K562 (cell line): Measurements from ENCODE around the gene CFAP206. TPM values are rescaled to one million over a fixed set of nuclear protein-coding genes. Genes with fewer than 3 reads are reported as not detected.

Source experiments
- ATF1 ChIP-seq, 2 experiments: fragments of 450-650 bp in 1 of 2; IDR thresholded peaks; 2 replicates each; pipeline ENCODE4 v1.6.1; 2016; ENCODE audit warnings: missing compliant biosample characterization in 1 of 2, missing genetic modification characterization in 1 of 2
- CEBPG ChIP-seq, 3 experiments: fragments of 200-800 bp in 1 of 3; sonication (Bioruptor generic) in 1 of 3; sonication (generic) in 1 of 3; formaldehyde crosslinking in 1 of 3; IDR thresholded peaks in 2 of 3; conservative IDR thresholded peaks in 1 of 3; 2 replicates each; pipeline versions ENCODE4 v1.6.1 to v1.8.0; 2016 to 2022; ENCODE audit warnings: missing compliant biosample characterization in 2 of 3, missing genetic modification characterization in 2 of 3, mild to moderate bottlenecking in 1 of 3, missing genetic modification reagents in 1 of 3
- IRF2 ChIP-seq: sonication (generic); formaldehyde crosslinking; IDR thresholded peaks from 2 replicates; pipeline ENCODE4 v1.8.1; 2022; ENCODE audit warnings: mild to moderate bottlenecking, missing genetic modification reagents
- MED1 ChIP-seq: sonication (generic); formaldehyde crosslinking; IDR thresholded peaks from 2 replicates; pipeline ENCODE4 v1.8.1; 2023; ENCODE audit warnings: missing genetic modification reagents, borderline replicate concordance
- MEF2A ChIP-seq: IDR thresholded peaks from 2 replicates; pipeline ENCODE4 v1.6.1; 2011; ENCODE audit warnings: low read depth, mild to moderate bottlenecking, low read length, moderate library complexity; ENCODE audit not compliant: control insufficient read depth
- NFIC ChIP-seq: fragments of 450-650 bp; IDR thresholded peaks from 2 replicates; pipeline ENCODE4 v1.6.1; 2017; ENCODE audit warnings: mild to moderate bottlenecking, inconsistent platforms
- RBM34 ChIP-seq: fragments of 200-400 bp; formaldehyde crosslinking; IDR thresholded peaks from 2 replicates; pipeline ENCODE4 v1.6.1; 2018; ENCODE audit warnings: low read length, borderline replicate concordance; ENCODE audit not compliant: insufficient read depth
- RFX1 ChIP-seq: fragments of 450-650 bp; IDR thresholded peaks from 2 replicates; pipeline ENCODE4 v1.6.1; 2016; ENCODE audit warnings: mild to moderate bottlenecking, moderate library complexity
- SIN3B ChIP-seq: fragments of 450-650 bp; IDR thresholded peaks from 2 replicates; pipeline ENCODE4 v1.6.1; 2017; ENCODE audit warnings: low read depth, mild to moderate bottlenecking, moderate library complexity
- TAL1 ChIP-seq: fragments of 450-650 bp; IDR thresholded peaks from 2 replicates; pipeline ENCODE4 v1.6.1; 2016; ENCODE audit warnings: mild to moderate bottlenecking
- ZBTB8A ChIP-seq: fragments of 450-650 bp; IDR thresholded peaks from 2 replicates; pipeline ENCODE4 v1.6.1; 2018; ENCODE audit warnings: mild to moderate bottlenecking, moderate library complexity; ENCODE audit not compliant: partially characterized antibody
- ZC3H11A ChIP-seq: IDR thresholded peaks from 2 replicates; pipeline ENCODE4 v1.6.1; 2012; ENCODE audit warnings: low read depth, low read length, improper control_type of control experiment
- ZNF121 ChIP-seq: sonication (generic); formaldehyde crosslinking; conservative IDR thresholded peaks from 2 replicates; pipeline ENCODE4 v1.8.0; 2022; ENCODE audit warnings: missing genetic modification reagents
- ZNF354B ChIP-seq: fragments of 250-450 bp; sonication (Bioruptor Pico); IDR thresholded peaks from 2 replicates; pipeline ENCODE4 v1.4.0; 2020
- ZNF766 ChIP-seq: fragments of 200-800 bp; sonication (Bioruptor generic); conservative IDR thresholded peaks from 2 replicates; pipeline ENCODE4 v1.6.1; 2016; ENCODE audit warnings: missing genetic modification characterization, missing compliant biosample characterization
- polyA plus RNA-seq, 8 experiments: library from polyadenylated mRNA; depleted of rRNA in 4 of 8; stranded (reverse) in 5 of 8; unstranded in 3 of 8; fragments of >200 nt; fragmentation: Nextera tagmentation in 2 of 8; fragmentation: Illumina TruSeq in 1 of 8; extraction: Ambion mirVana in 2 of 8; extraction: Trizol in 1 of 8; gene quantifications; 2 replicates each; pipeline versions ENCODE4 v1.2.1 to v1.2.3, GENCODE V29; 2011 to 2014; ENCODE audit warnings: inconsistent platforms in 1 of 8, missing spikeins in 1 of 8
- total RNA-seq, 7 experiments: library from RNA; depleted of rRNA in 6 of 7; stranded (reverse); fragments of >200 nt in 6 of 7; fragmentation: Illumina TruSeq in 2 of 7; extraction: Trizol in 2 of 7; gene quantifications; 2 replicates each; pipeline versions ENCODE4 v1.2.1 to v1.2.3, GENCODE V29; 2011 to 2021; ENCODE audit warnings: low replicate concordance in 1 of 7
- TF ChIP-seq, protein P1 (sequence below): sonication (generic); formaldehyde crosslinking; IDR thresholded peaks from 2 replicates; pipeline ENCODE4 v1.8.0; 2022; ENCODE audit warnings: mild to moderate bottlenecking, low read depth, missing genetic modification reagents
- TF ChIP-seq, protein P2 (sequence below): sonication (generic); formaldehyde crosslinking; IDR thresholded peaks from 2 replicates; pipeline ENCODE4 v1.8.1; 2022; ENCODE audit warnings: missing genetic modification reagents
- TF ChIP-seq, protein P3 (sequence below): fragments of 250-450 bp; sonication (Bioruptor Pico); IDR thresholded peaks from 2 replicates; pipeline ENCODE4 v1.8.0; 2022; ENCODE audit warnings: moderate library complexity, mild to moderate bottlenecking, inconsistent platforms

The CFAP206 gene
- total and polyA plus RNA-seq, 9 of the 15 experiments (the other 6 are each of a cell fraction or from before 2014, with no cell fraction given) = 0.06 to 0.33 (median 0.18) TPM; not detected in 2

DNA sequence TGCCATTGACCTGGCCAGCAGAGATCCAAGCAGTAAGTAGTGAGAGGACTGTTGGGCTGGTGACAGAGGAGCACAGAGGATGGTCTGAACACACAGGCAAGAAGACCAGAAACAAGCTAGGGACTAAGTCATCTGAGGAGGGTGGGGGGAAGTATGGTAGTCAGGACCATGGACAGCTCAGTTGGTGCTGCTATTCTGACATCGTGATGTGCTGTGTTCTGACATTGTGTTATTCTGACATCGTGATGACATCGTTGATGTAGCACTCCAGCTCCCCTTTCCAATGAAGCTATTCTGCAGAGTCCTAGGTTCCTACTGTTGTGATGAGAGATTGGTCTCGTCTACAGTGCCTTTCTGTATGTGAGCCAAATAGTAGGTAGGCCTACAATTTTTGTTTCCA, 28.7 kb downstream of the CFAP206 start (continued):
- TF ChIP-seq ZNF354B (CRISPR knock-in tag) = no peak
- TF ChIP-seq CEBPG (CRISPR knock-in tag; IDR thresholded peaks at IDR 0.05) = no peak
- no peak for TF ChIP-seq CEBPG (tag; conservative IDR thresholded peaks at IDR 0.05 in 1 of 2, IDR thresholded peaks at IDR 0.05 in 1 of 2)
- TF ChIP-seq, protein P1, sequence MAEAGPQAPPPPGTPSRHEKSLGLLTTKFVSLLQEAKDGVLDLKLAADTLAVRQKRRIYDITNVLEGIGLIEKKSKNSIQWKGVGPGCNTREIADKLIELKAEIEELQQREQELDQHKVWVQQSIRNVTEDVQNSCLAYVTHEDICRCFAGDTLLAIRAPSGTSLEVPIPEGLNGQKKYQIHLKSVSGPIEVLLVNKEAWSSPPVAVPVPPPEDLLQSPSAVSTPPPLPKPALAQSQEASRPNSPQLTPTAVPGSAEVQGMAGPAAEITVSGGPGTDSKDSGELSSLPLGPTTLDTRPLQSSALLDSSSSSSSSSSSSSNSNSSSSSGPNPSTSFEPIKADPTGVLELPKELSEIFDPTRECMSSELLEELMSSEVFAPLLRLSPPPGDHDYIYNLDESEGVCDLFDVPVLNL = peak; percentile 66; the same call in 1 of the 2 replicates
- TF ChIP-seq IRF2 (CRISPR knock-in tag) = no peak
- TF ChIP-seq, protein P2, sequence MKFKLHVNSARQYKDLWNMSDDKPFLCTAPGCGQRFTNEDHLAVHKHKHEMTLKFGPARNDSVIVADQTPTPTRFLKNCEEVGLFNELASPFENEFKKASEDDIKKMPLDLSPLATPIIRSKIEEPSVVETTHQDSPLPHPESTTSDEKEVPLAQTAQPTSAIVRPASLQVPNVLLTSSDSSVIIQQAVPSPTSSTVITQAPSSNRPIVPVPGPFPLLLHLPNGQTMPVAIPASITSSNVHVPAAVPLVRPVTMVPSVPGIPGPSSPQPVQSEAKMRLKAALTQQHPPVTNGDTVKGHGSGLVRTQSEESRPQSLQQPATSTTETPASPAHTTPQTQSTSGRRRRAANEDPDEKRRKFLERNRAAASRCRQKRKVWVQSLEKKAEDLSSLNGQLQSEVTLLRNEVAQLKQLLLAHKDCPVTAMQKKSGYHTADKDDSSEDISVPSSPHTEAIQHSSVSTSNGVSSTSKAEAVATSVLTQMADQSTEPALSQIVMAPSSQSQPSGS (CRISPR knock-in tag) = no peak
- TF ChIP-seq ZNF121 (CRISPR knock-in tag) = no peak
- no peak for TF ChIP-seq MEF2A
- no peak for TF ChIP-seq RFX1
- TF ChIP-seq ATF1 (CRISPR knock-in tag; IDR thresholded peaks at IDR 0.05) = no peak
- TF ChIP-seq ATF1 (tag; IDR thresholded peaks at IDR 0.05) = peak; percentile 79
- no peak for TF ChIP-seq ZC3H11A
- no peak for TF ChIP-seq NFIC
- TF ChIP-seq ZBTB8A = no peak
- no peak for TF ChIP-seq TAL1
- no peak for TF ChIP-seq SIN3B
- TF ChIP-seq RBM34 = no peak
- TF ChIP-seq MED1 (CRISPR knock-in tag) = no peak
- TF ChIP-seq, protein P3, sequence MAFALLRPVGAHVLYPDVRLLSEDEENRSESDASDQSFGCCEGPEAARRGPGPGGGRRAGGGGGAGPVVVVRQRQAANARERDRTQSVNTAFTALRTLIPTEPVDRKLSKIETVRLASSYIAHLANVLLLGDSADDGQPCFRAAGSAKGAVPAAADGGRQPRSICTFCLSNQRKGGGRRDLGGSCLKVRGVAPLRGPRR (CRISPR knock-in tag) = no peak
- TF ChIP-seq ZNF766 (CRISPR knock-in tag) = peak; percentile 86
